GM18858 (cell line): ENCODE data around the gene BEGAIN.

ENCODE experiments used
- ATAC-seq: cut with Tn5 transposase; IDR thresholded peaks from one replicate; pipeline ENCODE4 v1.9.1; 2021; ENCODE audit not compliant: unreplicated experiment

Gene BEGAIN

DNA sequence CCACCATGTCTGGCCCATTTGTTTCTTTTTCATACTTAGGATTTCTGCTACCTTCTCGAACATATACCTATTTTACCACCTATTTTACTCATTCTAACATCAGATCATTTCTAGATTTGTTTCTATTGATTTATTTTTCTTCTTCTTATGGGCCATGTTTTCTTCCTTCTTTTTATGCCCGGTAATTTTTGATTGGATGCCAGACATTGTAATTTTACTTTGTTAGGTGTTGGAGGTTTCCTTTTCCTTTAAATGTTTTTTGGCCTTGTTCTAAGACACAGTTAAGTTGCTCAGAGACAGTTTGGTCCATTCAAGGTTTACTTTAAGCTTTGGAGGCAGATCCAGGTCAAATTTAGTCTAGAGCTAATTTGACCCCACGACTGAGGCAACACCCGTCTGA lies 14.7 kb upstream of the BEGAIN start:
- ATAC-seq, result no peak

GRCh38 chr14:100601064-100601463 lies 13.8 kb upstream of the BEGAIN start:
- no peak for ATAC-seq

GRCh38 chr14:100599981-100600380 lies 12.8 kb upstream of the BEGAIN start:
- ATAC-seq, result no peak

GRCh38 chr14:100594625-100594951 lies 7.4 kb upstream of the BEGAIN start:
- ATAC-seq, result no peak

- ATAC-seq, result no peak
Observed at GRCh38 chr14:100593751-100594624, 6.8 kb upstream of the BEGAIN start.

DNA sequence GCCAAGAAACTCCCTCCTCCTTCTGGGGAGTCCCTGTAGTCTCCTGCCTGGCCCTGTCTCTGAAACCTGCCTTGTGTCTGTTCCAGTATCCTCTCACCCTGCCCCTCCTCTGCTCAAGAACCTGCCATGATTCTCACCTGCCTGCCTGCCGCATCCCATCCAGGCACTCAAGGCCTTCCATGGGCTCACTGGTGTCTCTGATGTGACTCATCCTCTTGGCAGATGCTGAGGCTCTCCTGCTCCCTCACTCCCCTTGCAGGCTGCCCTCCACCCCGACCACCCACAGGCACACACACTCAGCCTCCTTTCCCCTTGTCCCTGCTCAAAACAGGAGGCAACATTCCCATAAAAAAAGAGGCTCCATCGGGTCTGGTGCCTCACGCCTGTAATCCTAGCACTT lies 5.8 kb upstream of the BEGAIN start:
- no peak for ATAC-seq

DNA sequence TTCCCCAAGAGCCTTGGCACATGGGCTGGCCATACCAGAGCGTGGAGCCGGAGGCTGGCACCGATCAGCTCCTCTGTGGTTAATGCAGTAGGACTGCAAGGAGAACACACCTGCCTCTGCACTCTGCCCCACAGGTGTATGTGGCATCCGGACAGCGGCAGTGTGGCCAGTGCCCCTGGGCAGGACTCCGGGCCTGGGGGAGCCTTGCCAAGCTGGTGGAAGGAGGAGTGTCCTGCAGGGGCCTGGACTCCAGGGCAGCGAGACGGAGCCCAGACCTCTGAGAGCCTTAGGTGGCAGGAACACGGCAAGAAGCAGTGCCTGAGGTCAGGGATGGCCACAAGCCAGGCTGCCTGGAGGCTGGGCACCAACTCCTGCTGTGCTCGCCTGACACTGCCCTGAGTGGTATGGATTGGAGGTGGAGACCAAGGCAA lies 5.3 kb upstream of the BEGAIN start:
- no peak for ATAC-seq

GRCh38 chr14:100591453-100592371 lies 4.5 kb upstream of the BEGAIN start:
- no peak for ATAC-seq

DNA sequence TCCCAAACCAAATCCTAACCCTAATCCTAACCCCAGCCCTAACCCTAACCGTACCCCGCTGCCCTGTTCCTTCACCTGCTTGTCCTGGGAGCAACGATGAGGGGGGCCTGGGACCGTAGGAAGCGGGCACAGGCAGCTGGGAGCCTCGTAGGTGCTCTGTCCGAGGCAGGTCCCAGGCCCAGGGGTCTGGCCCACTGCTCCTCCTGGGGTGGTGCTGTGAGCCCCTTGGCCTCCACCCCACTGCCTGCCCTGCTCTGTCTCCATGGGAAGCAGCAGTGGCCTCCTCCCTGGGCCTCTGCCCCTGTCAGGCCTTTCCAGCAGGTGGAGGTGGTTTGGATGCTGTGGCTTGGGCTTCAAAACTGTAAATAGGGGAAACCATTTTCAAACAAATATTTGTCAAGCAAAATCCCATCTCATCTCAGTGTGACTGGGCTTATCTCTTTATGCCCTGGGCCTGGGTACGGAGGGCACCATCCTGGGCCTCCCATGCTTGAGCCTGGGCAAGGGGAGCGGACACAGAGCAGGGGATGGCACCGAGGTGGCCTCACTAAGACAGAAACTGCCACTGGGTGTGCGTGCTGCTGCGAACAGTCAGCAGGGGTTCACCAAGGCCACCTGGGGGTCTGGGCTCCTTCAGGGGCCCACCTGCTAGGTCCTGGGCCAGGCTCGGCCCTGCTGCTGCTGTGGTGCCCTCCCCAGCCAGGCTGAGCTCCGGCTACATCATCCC lies 3.7 kb upstream of the BEGAIN start:
- ATAC-seq, result no peak

DNA sequence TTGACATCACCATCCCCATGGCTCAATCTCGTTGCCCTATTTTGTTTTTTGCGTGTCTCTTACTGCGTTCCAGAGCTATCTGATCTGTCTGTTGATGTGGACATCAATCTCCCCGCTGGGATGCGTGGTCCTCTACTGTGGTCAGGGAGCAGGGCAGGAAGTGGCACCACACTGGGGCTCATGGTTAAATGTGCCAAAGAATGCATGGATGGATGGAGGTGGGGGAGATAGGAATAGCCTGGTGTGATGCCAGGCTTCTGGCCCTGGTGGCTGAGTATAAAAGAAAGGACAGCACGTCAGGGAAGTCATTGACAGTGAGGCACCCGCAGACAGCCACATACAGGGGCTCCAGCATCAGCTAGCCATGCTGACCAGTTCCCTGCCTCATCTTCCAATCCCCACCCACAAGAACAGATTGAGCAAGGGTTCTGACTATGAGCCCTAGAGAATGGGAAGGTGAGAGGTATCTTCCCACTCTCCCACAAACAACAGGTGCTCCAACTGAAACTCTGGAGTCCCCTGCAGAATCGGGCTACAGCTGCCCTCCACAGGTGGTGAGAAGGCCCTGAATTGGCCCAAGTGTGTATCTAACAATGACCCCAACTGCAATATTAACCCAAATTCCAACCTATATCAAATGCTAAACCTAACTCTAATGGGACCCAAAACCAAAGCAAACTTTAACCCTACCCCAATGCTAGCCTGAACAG lies 2.7 kb upstream of the BEGAIN start:
- no peak for ATAC-seq

DNA sequence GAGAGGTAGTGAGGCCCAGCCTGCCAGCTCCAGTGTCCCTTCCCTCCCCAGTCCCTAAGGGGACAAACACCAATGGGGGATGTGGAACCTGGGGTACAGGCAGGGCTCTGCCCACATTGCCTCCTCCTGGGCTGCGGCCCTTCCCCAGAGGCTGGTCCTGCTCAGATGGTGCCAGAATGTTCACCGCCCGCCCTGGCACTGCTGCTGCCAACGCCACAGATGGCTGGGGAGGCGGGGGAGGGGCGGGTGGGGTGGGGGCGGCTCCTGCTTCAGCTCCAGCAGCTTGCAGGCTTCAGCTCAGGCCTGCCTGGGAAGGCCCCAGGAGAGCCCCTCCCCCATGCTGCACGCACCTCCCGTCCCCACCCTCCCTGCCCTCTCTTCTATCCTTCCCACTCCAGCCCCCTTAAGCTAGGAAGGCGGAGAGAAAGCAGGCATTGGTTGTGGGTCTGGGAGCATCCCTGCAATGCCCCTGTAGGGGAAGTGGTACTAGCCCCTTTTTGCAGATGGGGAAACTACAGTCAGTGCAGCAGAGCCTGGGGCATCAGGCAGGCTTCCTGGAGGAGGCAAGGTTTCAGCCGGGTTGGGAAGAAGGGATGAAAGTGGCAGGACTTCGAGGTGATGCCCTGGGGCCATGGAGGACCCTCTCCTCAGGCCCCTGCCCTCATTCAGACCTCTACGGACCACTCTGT lies 2.0 kb upstream of the BEGAIN start:
- ATAC-seq, result no peak

- no peak for ATAC-seq
Observed at GRCh38 chr14:100588671-100589070, 1.5 kb upstream of the BEGAIN start.

DNA sequence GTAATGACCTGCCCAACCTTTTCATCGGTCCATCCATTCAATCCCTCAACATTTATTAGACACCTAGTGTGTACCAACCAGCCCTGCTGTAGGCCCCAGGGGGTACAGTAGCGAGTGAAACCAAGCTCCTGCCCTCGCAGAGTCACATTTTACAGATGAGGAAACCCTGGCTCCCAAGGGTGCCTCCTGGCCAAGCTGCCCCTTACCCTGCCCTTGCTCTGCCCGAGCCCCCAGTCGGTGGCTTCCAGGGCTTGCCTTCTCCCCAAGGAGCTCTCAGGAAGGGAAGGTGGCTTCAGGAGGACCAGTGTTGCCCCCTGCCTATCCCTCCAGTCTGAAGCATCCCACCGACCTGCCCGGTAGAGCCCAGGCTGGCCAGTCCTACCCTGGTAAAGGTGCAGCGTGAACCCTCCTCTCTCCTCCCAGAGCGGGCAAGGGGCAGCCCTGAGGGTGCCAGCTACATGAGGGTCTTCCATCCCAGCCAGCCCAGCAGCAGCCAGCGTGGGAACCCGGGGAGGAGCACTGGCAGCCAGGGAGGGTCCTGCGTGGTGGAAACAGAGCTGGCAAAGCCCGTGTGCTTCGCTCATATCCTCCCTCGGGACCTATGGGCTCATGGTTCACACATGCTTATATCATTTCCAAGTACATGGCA lies 670 bp upstream of the BEGAIN start:
- ATAC-seq, result no peak

- ATAC-seq, result no peak
Observed at GRCh38 chr14:100586403-100587085, 673 bp downstream of the BEGAIN start.

DNA sequence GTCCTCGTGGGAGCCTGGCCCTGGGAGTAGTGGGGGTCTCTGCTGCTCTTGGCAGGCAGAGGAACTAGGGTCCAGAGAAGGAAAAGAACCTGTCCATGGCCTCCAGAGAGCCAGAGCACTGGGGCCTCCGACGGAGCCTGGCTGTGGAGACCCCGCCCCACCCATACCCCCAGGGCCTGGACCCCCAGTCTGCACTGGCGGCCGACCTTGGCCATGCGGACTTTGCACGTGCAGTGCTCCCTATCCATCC lies 1.1 kb downstream of the BEGAIN start:
- ATAC-seq, result no peak

- ATAC-seq, result no peak
Observed at GRCh38 chr14:100585448-100586152, 1.6 kb downstream of the BEGAIN start.

- no peak for ATAC-seq
Observed at GRCh38 chr14:100584056-100585031, 2.9 kb downstream of the BEGAIN start.

- no peak for ATAC-seq
Observed at GRCh38 chr14:100583245-100583644, 4.0 kb downstream of the BEGAIN start.
